Hindlimb muscle (tissue), 1 donor: ENCODE results near the gene ZNF567. TPM values are rescaled to one million over a fixed set of nuclear protein-coding genes. Genes with fewer than 3 reads are reported as not detected.

Experiments used
- polyA plus RNA-seq: library from polyadenylated mRNA; unstranded; fragments of 120-200 nt; gene quantifications from one replicate; pipeline ENCODE4 v1.2.1, GENCODE V29; 2013; ENCODE audit not compliant: insufficient read length

Gene ZNF567
- polyA plus RNA-seq, 1 donor: 6.6 TPM

Other genes starting within 250 kb of the ZNF567 start
- gene ZNF566, start 198.1 kb upstream of the ZNF567 start, polyA plus RNA-seq: 7.3 TPM
- gene ZNF260, start 159.3 kb upstream of the ZNF567 start, polyA plus RNA-seq: 10.5 TPM
- gene ZNF529, start 114.3 kb upstream of the ZNF567 start, polyA plus RNA-seq: 15.3 TPM
- 11.1 TPM for gene ZNF382, start 82.3 kb upstream of the ZNF567 start, polyA plus RNA-seq
- 7.2 TPM for gene ZNF461, start 20.8 kb upstream of the ZNF567 start, polyA plus RNA-seq
- gene ZNF850, start 85.2 kb downstream of the ZNF567 start, polyA plus RNA-seq: 1.3 TPM
- 6.7 TPM for gene ZNF790, start 150.8 kb downstream of the ZNF567 start, polyA plus RNA-seq
- gene ZNF345, start 163.3 kb downstream of the ZNF567 start, polyA plus RNA-seq: 7.6 TPM
- 4.2 TPM for gene ZNF829, start 228.7 kb downstream of the ZNF567 start, polyA plus RNA-seq
- gene ZNF568, start 228.7 kb downstream of the ZNF567 start, polyA plus RNA-seq: 47.8 TPM